HG02870 (cell line): ENCODE measurements around the gene NCAPG.
A peak's percentile ranks its signal among the peaks of the same experiment; 100 is the strongest.
"Not testable (repeated sequence)": the region's sequence is repeated elsewhere in the genome, so short reads cannot be mapped to it uniquely, and the experiment has no call there.

Source experiments
- ATAC-seq: cut with Tn5 transposase; IDR thresholded peaks from one replicate; pipeline ENCODE4 v1.9.1; 2021; ENCODE audit warnings: mild to moderate bottlenecking, moderate library complexity; ENCODE audit not compliant: unreplicated experiment

NCAPG gene

GRCh38 chr4:17794730-17795129, 16.0 kb upstream of the NCAPG start:
- ATAC-seq, result no peak

GRCh38 chr4:17797808-17798207, 13.0 kb upstream of the NCAPG start:
- peak; percentile 38 for ATAC-seq

- ATAC-seq, result peak; percentile 14
Observed at GRCh38 chr4:17805580-17806155, 5.1 kb upstream of the NCAPG start.

- no peak for ATAC-seq
Observed at GRCh38 chr4:17807446-17807845, 3.3 kb upstream of the NCAPG start.

GRCh38 chr4:17809667-17810066, 1.1 kb upstream of the NCAPG start:
- ATAC-seq, result no peak

- peak; percentile 27 for ATAC-seq
Observed at GRCh38 chr4:17811078-17811603, 362 bp downstream of the NCAPG start.

GRCh38 chr4:17812125-17812524, 1.3 kb downstream of the NCAPG start:
- no peak for ATAC-seq

GRCh38 chr4:17812801-17813200, 2.0 kb downstream of the NCAPG start:
- no peak for ATAC-seq

- ATAC-seq, result no peak
Observed at GRCh38 chr4:17814140-17814539, 3.4 kb downstream of the NCAPG start.

GRCh38 chr4:17816142-17816541, 5.4 kb downstream of the NCAPG start:
- ATAC-seq, result no peak

GRCh38 chr4:17817027-17817426, 6.2 kb downstream of the NCAPG start:
- ATAC-seq, result peak; percentile 81

GRCh38 chr4:17823871-17824669, 13.3 kb downstream of the NCAPG start:
- ATAC-seq, result no peak

GRCh38 chr4:17846266-17846665, 35.5 kb downstream of the NCAPG start:
- no peak for ATAC-seq

- ATAC-seq, result not testable (repeated sequence)
Observed at GRCh38 chr4:17850295-17850694, 39.5 kb downstream of the NCAPG start.

- no peak for ATAC-seq
Observed at GRCh38 chr4:17851959-17852358, 41.2 kb downstream of the NCAPG start.

- no peak for ATAC-seq
Observed at GRCh38 chr4:17854036-17854435, 43.3 kb downstream of the NCAPG start.

- no peak for ATAC-seq
Observed at GRCh38 chr4:17859793-17860406, 49.1 kb downstream of the NCAPG start.

GRCh38 chr4:17861906-17862305, 51.1 kb downstream of the NCAPG start:
- ATAC-seq, result not testable (repeated sequence)

GRCh38 chr4:17865866-17866363, 55.1 kb downstream of the NCAPG start:
- no peak for ATAC-seq

- no peak for ATAC-seq
Observed at GRCh38 chr4:17866810-17867209, 56.0 kb downstream of the NCAPG start.

GRCh38 chr4:17867276-17867675, 56.5 kb downstream of the NCAPG start:
- no peak for ATAC-seq

GRCh38 chr4:17869327-17869726, 58.5 kb downstream of the NCAPG start:
- ATAC-seq, result no peak
